ENCODE data around the gene CACNA1A.
"Not testable (repeated sequence)": the region's sequence is repeated elsewhere in the genome, so short reads cannot be mapped to it uniquely, and the experiment has no call there.

GRCh38 chr19:13186688-13187087 lies 319.6 kb downstream of the CACNA1A start:
- not testable (repeated sequence) for TF ChIP-seq RARG (CRISPR knock-in tag; IDR thresholded peaks at IDR 0.05; ENCODE audit: low read depth); TAF1 (CRISPR knock-in tag; IDR thresholded peaks at IDR 0.05); CTCF (CRISPR knock-in tag; IDR thresholded peaks at IDR 0.05); ZNF512B (CRISPR knock-in tag; IDR thresholded peaks at IDR 0.05; ENCODE audit: borderline replicate concordance); E2F1 (CRISPR knock-in tag; IDR thresholded peaks at IDR 0.05); TEAD3 (CRISPR knock-in tag; optimal IDR thresholded peaks at IDR 0.05; ENCODE audit: borderline replicate concordance); EEA1 (CRISPR knock-in tag; IDR thresholded peaks at IDR 0.05; ENCODE audit: borderline replicate concordance)

Measured in HepG2 (cell line).